MM.1S (cell line): ENCODE results near the gene ANO2.

Experiments used
- EZH2 ChIP-seq: fragments of 300-600 bp; sonication (generic); optimal IDR thresholded peaks from 2 replicates; pipeline ENCODE3; 2017; ENCODE audit warnings: low read depth, mild to moderate bottlenecking, antibody characterized with exemption, low read length, mixed read lengths
- TF ChIP-seq, protein P1 (sequence below): fragments of 300-600 bp; sonication (generic); IDR thresholded peaks from 2 replicates; pipeline ENCODE4 v1.5.1; 2016; ENCODE audit warnings: antibody characterized with exemption, low read length, mixed read lengths

DNA sequence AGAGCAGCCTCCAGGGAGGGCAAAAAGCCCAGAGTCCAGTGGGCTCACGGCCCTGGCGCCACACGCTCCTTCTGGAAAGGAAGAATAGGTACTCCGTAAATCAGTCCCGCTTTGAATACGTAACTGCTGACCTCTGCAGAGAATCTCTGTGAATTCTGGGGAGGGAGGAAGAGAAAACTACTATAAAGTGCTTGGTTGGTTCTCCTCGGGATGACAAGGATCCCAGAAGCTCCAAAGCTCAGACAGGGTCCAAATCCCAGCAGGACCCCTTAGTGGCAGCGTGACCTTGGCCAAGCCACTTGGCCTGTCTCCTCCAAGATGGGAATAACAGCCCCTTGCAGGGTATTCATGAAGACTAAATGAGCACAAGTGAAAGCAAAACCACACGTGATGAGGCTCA is 31.7 kb downstream of the ANO2 start:
- TF ChIP-seq, protein P1, sequence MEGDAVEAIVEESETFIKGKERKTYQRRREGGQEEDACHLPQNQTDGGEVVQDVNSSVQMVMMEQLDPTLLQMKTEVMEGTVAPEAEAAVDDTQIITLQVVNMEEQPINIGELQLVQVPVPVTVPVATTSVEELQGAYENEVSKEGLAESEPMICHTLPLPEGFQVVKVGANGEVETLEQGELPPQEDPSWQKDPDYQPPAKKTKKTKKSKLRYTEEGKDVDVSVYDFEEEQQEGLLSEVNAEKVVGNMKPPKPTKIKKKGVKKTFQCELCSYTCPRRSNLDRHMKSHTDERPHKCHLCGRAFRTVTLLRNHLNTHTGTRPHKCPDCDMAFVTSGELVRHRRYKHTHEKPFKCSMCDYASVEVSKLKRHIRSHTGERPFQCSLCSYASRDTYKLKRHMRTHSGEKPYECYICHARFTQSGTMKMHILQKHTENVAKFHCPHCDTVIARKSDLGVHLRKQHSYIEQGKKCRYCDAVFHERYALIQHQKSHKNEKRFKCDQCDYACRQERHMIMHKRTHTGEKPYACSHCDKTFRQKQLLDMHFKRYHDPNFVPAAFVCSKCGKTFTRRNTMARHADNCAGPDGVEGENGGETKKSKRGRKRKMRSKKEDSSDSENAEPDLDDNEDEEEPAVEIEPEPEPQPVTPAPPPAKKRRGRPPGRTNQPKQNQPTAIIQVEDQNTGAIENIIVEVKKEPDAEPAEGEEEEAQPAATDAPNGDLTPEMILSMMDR: no peak
- no peak for TF ChIP-seq EZH2
